Right ventricle myocardium inferior (tissue), 1 donor: ENCODE measurements around the gene TCERG1L. TPM values are rescaled to one million over a fixed set of nuclear protein-coding genes. Genes with fewer than 3 reads are reported as not detected.

Experiments
- ATAC-seq: fragments of 200-7000 bp; cut with Tn5 transposase; one replicate; pipeline ENCODE4 v1.9.1; 2020; ENCODE audit warnings: mild to moderate bottlenecking, moderate library complexity
- DNase-seq: peaks from one replicate; pipeline ENCODE4 v3.0.0; 2021; ENCODE audit errors: missing footprints
- intact Hi-C: fragments of 100-400 bp; cut with DNase I; formaldehyde crosslinking; loops from one replicate; pipeline ENCODE4 v1.11.0; 2022
- total RNA-seq: library from RNA; stranded (reverse); fragmentation: NEBNext Ultra II Directional; extraction: Animal tissue kit (Norgen Biotek cat#: 25700); gene quantifications from one replicate; pipeline ENCODE4 v1.2.1, GENCODE V29; 2021
- donor health status: DM: no; HTN: yes; CAD: no; lungs with severe emphysema.

Gene TCERG1L
- total RNA-seq, 1 donor from 2014 or later = not detected

- DNase-seq (no peak), ATAC-seq (no peak)
Measured at GRCh38 chr10:131216681-131217230, 94.8 kb downstream of the TCERG1L start.

GRCh38 chr10:131215776-131216175 is 95.7 kb downstream of the TCERG1L start:
- no peak for ATAC-seq
- DNase-seq = no peak
- intact Hi-C loops = no loop called here

More at GRCh38 chr10:131216681-131217230, 94.8 kb downstream of the TCERG1L start:
- intact Hi-C loops = no loop called here

- DNase-seq = no peak
- ATAC-seq = no peak
- intact Hi-C loops = no loop called here
Measured at GRCh38 chr10:131214521-131215244, 96.8 kb downstream of the TCERG1L start.

- no peak for ATAC-seq
- no peak for DNase-seq
- intact Hi-C loops = no loop called here
Measured at GRCh38 chr10:131213741-131214505, 97.6 kb downstream of the TCERG1L start.

GRCh38 chr10:131212763-131213325 is 98.7 kb downstream of the TCERG1L start:
- ATAC-seq = no peak
- no peak for DNase-seq
- intact Hi-C loops = no loop called here

GRCh38 chr10:131211965-131212619 is 99.4 kb downstream of the TCERG1L start:
- ATAC-seq (no peak), DNase-seq (no peak)
- intact Hi-C loops = no loop called here

GRCh38 chr10:131211559-131211958 is 100.0 kb downstream of the TCERG1L start:
- no peak for ATAC-seq
- DNase-seq = no peak
- intact Hi-C loops = no loop called here

- no peak for DNase-seq
- ATAC-seq = no peak
- intact Hi-C loops = no loop called here
Measured at GRCh38 chr10:131211146-131211545, 100.4 kb downstream of the TCERG1L start.

GRCh38 chr10:131210181-131210580 is 101.3 kb downstream of the TCERG1L start:
- ATAC-seq (no peak), DNase-seq (no peak)
- intact Hi-C loops = no loop called here

- intact Hi-C loops = no loop called here
- DNase-seq (no peak), ATAC-seq (no peak)
Measured at GRCh38 chr10:131207584-131208532, 103.7 kb downstream of the TCERG1L start.

- intact Hi-C loops = no loop called here
- DNase-seq = no peak
- ATAC-seq = no peak
Measured at GRCh38 chr10:131207176-131207575, 104.3 kb downstream of the TCERG1L start.

GRCh38 chr10:131206111-131206995 is 105.2 kb downstream of the TCERG1L start:
- DNase-seq (no peak), ATAC-seq (no peak)
- intact Hi-C loops = no loop called here

GRCh38 chr10:131205556-131205955 is 106.0 kb downstream of the TCERG1L start:
- ATAC-seq = no peak
- intact Hi-C loops = no loop called here
- DNase-seq = no peak

- ATAC-seq (no peak), DNase-seq (no peak)
- intact Hi-C loops = no loop called here
Measured at GRCh38 chr10:131204406-131205152, 106.9 kb downstream of the TCERG1L start.

- ATAC-seq = no peak
- DNase-seq = no peak
- intact Hi-C loops = no loop called here
Measured at GRCh38 chr10:131203456-131204357, 107.8 kb downstream of the TCERG1L start.

- no peak for DNase-seq
- intact Hi-C loops = no loop called here
- ATAC-seq = no peak
Measured at GRCh38 chr10:131202990-131203389, 108.5 kb downstream of the TCERG1L start.
